SJCRH30 (cell line): ENCODE data around the gene PTPRG. TPM values are rescaled to one million over a fixed set of nuclear protein-coding genes. Genes with fewer than 3 reads are reported as not detected.

Experiments used
- DNase-seq, 2 experiments: peaks; one replicate each; pipeline ENCODE4 v3.0.0-alpha.2; 2015 to 2020
- H3K27ac ChIP-seq: fragments of 250-450 bp; sonication (Bioruptor Pico); 2 replicates; pipeline ENCODE4 v1.5.1; 2020; ENCODE audit warnings: mild to moderate bottlenecking, moderate library complexity
- H3K27me3 ChIP-seq: fragments of 250-450 bp; sonication (Bioruptor Pico); 2 replicates; pipeline ENCODE4 v1.5.1; 2020; ENCODE audit warnings: mild to moderate bottlenecking, moderate library complexity
- H3K36me3 ChIP-seq: fragments of 250-450 bp; sonication (Bioruptor Pico); 2 replicates; pipeline ENCODE4 v1.5.1; 2020; ENCODE audit warnings: mild to moderate bottlenecking, moderate library complexity
- H3K4me1 ChIP-seq: fragments of 250-450 bp; sonication (Bioruptor Pico); 2 replicates; pipeline ENCODE4 v1.5.1; 2020; ENCODE audit warnings: mild to moderate bottlenecking, moderate library complexity
- H3K4me3 ChIP-seq: fragments of 250-450 bp; sonication (Bioruptor Pico); 2 replicates; pipeline ENCODE4 v1.5.1; 2020; ENCODE audit warnings: mild to moderate bottlenecking, moderate library complexity
- H3K9me3 ChIP-seq: fragments of 250-450 bp; sonication (Bioruptor Pico); replicated peaks from 2 replicates; pipeline ENCODE4 v1.5.1; 2020; ENCODE audit warnings: mild to moderate bottlenecking, moderate library complexity
- total RNA-seq: library from RNA; depleted of rRNA; stranded (reverse); fragments of >200 nt; shearing (Covaris generic); gene quantifications from 2 replicates; pipeline ENCODE4 v1.2.3, GENCODE V29; 2014

Gene PTPRG
- total RNA-seq, 1 experiment from 2014 or later: 25.2 TPM

- H3K36me3 ChIP-seq: no peaks in the 10 kb centered on the region
- no peak overlapping the region for H3K27ac ChIP-seq
- peak in 1 of 2 experiments; percentile 64 for DNase-seq
- H3K4me1 ChIP-seq: peaks cover 15% of the 10 kb centered on the region
- no peak overlapping the region for H3K4me3 ChIP-seq
- H3K9me3 ChIP-seq: no peaks in the 10 kb centered on the region
- no peaks in the 10 kb centered on the region for H3K27me3 ChIP-seq
These were observed 400.5 kb downstream of the PTPRG start for GRCh38 chr3:61961900-61962299.

- Histone ChIP-seq H3K36me3 (no peaks in the 10 kb centered on the region), H3K4me3 (no peak overlapping the region), H3K27me3 (no peaks in the 10 kb centered on the region), H3K27ac (no peak overlapping the region), H3K9me3 (no peaks in the 10 kb centered on the region), H3K4me1 (peaks cover 17% of the 10 kb centered on the region)
- DNase-seq: no peak
These were observed 403.2 kb downstream of the PTPRG start for GRCh38 chr3:61964566-61964965.

- no peaks in the 10 kb centered on the region for H3K27me3 ChIP-seq
- no peak overlapping the region for H3K27ac ChIP-seq
- no peak for DNase-seq
- peaks cover 17% of the 10 kb centered on the region for H3K4me1 ChIP-seq
- H3K36me3 ChIP-seq: no peaks in the 10 kb centered on the region
- no peak overlapping the region for H3K4me3 ChIP-seq
- H3K9me3 ChIP-seq: no peaks in the 10 kb centered on the region
These were observed 404.4 kb downstream of the PTPRG start for GRCh38 chr3:61965770-61966131.

GRCh38 chr3:61966200-61966599 is 404.8 kb downstream of the PTPRG start:
- no peak for DNase-seq
- no peaks in the 10 kb centered on the region for H3K27me3 ChIP-seq

GRCh38 chr3:61967019-61967418 is 405.6 kb downstream of the PTPRG start:
- no peak overlapping the region for H3K4me3 ChIP-seq
- no peak for DNase-seq
- H3K27me3 ChIP-seq: no peaks in the 10 kb centered on the region
- no peaks in the 10 kb centered on the region for H3K36me3 ChIP-seq
- no peak overlapping the region for H3K27ac ChIP-seq
- peaks cover 6% of the 10 kb centered on the region for H3K4me1 ChIP-seq
- H3K9me3 ChIP-seq: no peaks in the 10 kb centered on the region

More at GRCh38 chr3:61966200-61966599, 404.8 kb downstream of the PTPRG start:
- Histone ChIP-seq H3K27ac (no peak overlapping the region), H3K9me3 (no peaks in the 10 kb centered on the region), H3K4me1 (peaks cover 14% of the 10 kb centered on the region), H3K36me3 (no peaks in the 10 kb centered on the region), H3K4me3 (no peak overlapping the region)

- no peaks in the 10 kb centered on the region for H3K27me3 ChIP-seq
- no peak overlapping the region for H3K4me3 ChIP-seq
- H3K4me1 ChIP-seq: 0 out of 2 replicates have a peak, but pooled peaks cover 2% of the 10 kb centered on the region
- no peak overlapping the region for H3K27ac ChIP-seq
- no peak for DNase-seq
- no peaks in the 10 kb centered on the region for H3K36me3 ChIP-seq
- H3K9me3 ChIP-seq: no peaks in the 10 kb centered on the region
These were observed 406.6 kb downstream of the PTPRG start for GRCh38 chr3:61967937-61968336.

GRCh38 chr3:61974662-61975061 is 413.3 kb downstream of the PTPRG start:
- H3K4me1 ChIP-seq: no peaks in the 10 kb centered on the region
- no peaks in the 10 kb centered on the region for H3K27me3 ChIP-seq
- H3K27ac ChIP-seq: no peak overlapping the region
- no peaks in the 10 kb centered on the region for H3K9me3 ChIP-seq
- H3K36me3 ChIP-seq: no peaks in the 10 kb centered on the region
- DNase-seq: no peak
- no peak overlapping the region for H3K4me3 ChIP-seq

- H3K27ac ChIP-seq: no peak overlapping the region
- no peak for DNase-seq
- H3K9me3 ChIP-seq: no peaks in the 10 kb centered on the region
- H3K4me1 ChIP-seq: peaks cover under 1% of the 10 kb centered on the region; the same call in 1 of the 2 replicates
- no peak overlapping the region for H3K4me3 ChIP-seq
- H3K36me3 ChIP-seq: no peaks in the 10 kb centered on the region
- H3K27me3 ChIP-seq: no peaks in the 10 kb centered on the region
These were observed 413.8 kb downstream of the PTPRG start for GRCh38 chr3:61975199-61975598.

GRCh38 chr3:61975936-61976335 is 414.6 kb downstream of the PTPRG start:
- Histone ChIP-seq H3K27me3 (no peaks in the 10 kb centered on the region), H3K4me1 (peaks cover 5% of the 10 kb centered on the region; the same call in 1 of the 2 replicates), H3K4me3 (no peak overlapping the region), H3K27ac (no peak overlapping the region), H3K9me3 (no peaks in the 10 kb centered on the region), H3K36me3 (no peaks in the 10 kb centered on the region)
- no peak for DNase-seq

GRCh38 chr3:61978460-61979419 is 417.4 kb downstream of the PTPRG start:
- Histone ChIP-seq H3K36me3 (no peaks in the 10 kb centered on the region), H3K9me3 (no peaks in the 10 kb centered on the region), H3K27ac (no peak overlapping the region), H3K4me1 (peaks cover 5% of the 10 kb centered on the region; the same call in 1 of the 2 replicates), H3K27me3 (no peaks in the 10 kb centered on the region), H3K4me3 (no peak overlapping the region)
- DNase-seq: no peak

GRCh38 chr3:61979638-61980037 is 418.3 kb downstream of the PTPRG start:
- no peak for DNase-seq
- H3K36me3 ChIP-seq: no peaks in the 10 kb centered on the region
- no peak overlapping the region for H3K4me3 ChIP-seq
- no peaks in the 10 kb centered on the region for H3K27me3 ChIP-seq
- no peaks in the 10 kb centered on the region for H3K9me3 ChIP-seq
- H3K4me1 ChIP-seq: peaks cover 9% of the 10 kb centered on the region
- no peak overlapping the region for H3K27ac ChIP-seq

- H3K4me1 ChIP-seq: peaks cover 13% of the 10 kb centered on the region
- peak overlapping the region; percentile 4 for H3K27ac ChIP-seq
- no peaks in the 10 kb centered on the region for H3K36me3 ChIP-seq
- no peaks in the 10 kb centered on the region for H3K27me3 ChIP-seq
- DNase-seq: peak; percentile 22 to 46
- H3K9me3 ChIP-seq: no peaks in the 10 kb centered on the region
- no peak overlapping the region for H3K4me3 ChIP-seq
These were observed 418.7 kb downstream of the PTPRG start for GRCh38 chr3:61980041-61980440.

GRCh38 chr3:61981060-61981459 is 419.7 kb downstream of the PTPRG start:
- Histone ChIP-seq H3K4me3 (no peak overlapping the region), H3K4me1 (peaks cover 15% of the 10 kb centered on the region), H3K27me3 (no peaks in the 10 kb centered on the region), H3K36me3 (no peaks in the 10 kb centered on the region), H3K27ac (no peak overlapping the region), H3K9me3 (no peaks in the 10 kb centered on the region)
- no peak for DNase-seq

GRCh38 chr3:61983479-61983878 is 422.1 kb downstream of the PTPRG start:
- Histone ChIP-seq H3K27me3 (no peaks in the 10 kb centered on the region), H3K4me3 (no peak overlapping the region), H3K4me1 (peaks cover 15% of the 10 kb centered on the region), H3K36me3 (no peaks in the 10 kb centered on the region), H3K27ac (no peak overlapping the region), H3K9me3 (no peaks in the 10 kb centered on the region)
- no peak for DNase-seq

- Histone ChIP-seq H3K36me3 (no peaks in the 10 kb centered on the region), H3K27me3 (no peaks in the 10 kb centered on the region), H3K9me3 (no peaks in the 10 kb centered on the region), H3K4me3 (no peak overlapping the region), H3K27ac (no peak overlapping the region), H3K4me1 (peaks cover 15% of the 10 kb centered on the region)
- DNase-seq: peak; percentile 51 to 61
These were observed 423.6 kb downstream of the PTPRG start for GRCh38 chr3:61985020-61985419.

- Histone ChIP-seq H3K27me3 (no peaks in the 10 kb centered on the region), H3K9me3 (no peaks in the 10 kb centered on the region), H3K36me3 (no peaks in the 10 kb centered on the region), H3K27ac (no peak overlapping the region), H3K4me3 (no peak overlapping the region), H3K4me1 (peaks cover 11% of the 10 kb centered on the region)
- no peak for DNase-seq
These were observed 425.1 kb downstream of the PTPRG start for GRCh38 chr3:61986473-61986872.
